ENCODE measurements around the gene ZNF41.
"Not testable (repeated sequence)": the region's sequence is repeated elsewhere in the genome, so short reads cannot be mapped to it uniquely, and the experiment has no call there.

ZNF41 gene

DNA sequence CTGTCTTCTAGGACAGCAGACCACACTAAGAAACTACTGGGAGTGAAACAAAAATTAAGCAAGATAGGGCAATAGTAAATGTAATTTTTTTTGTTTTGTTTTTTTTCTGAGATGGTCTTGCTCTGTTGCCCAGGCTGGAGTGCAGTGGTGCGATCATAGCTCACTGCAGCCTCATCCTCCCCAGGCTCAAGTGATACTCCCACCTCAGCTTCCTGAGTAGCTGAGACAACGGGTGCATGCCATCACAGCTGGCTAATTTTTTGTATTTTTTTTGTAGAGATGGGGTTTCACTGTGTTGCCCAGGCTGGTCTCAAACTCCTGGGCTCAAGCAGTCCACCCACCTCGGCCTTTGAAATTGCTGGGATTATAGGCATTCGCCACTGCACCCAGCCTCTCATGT is 9.1 kb upstream of the ZNF41 start:
- FAIRE-seq; DNase-seq (ENCODE audit: low spot score): not testable (repeated sequence)

DNA sequence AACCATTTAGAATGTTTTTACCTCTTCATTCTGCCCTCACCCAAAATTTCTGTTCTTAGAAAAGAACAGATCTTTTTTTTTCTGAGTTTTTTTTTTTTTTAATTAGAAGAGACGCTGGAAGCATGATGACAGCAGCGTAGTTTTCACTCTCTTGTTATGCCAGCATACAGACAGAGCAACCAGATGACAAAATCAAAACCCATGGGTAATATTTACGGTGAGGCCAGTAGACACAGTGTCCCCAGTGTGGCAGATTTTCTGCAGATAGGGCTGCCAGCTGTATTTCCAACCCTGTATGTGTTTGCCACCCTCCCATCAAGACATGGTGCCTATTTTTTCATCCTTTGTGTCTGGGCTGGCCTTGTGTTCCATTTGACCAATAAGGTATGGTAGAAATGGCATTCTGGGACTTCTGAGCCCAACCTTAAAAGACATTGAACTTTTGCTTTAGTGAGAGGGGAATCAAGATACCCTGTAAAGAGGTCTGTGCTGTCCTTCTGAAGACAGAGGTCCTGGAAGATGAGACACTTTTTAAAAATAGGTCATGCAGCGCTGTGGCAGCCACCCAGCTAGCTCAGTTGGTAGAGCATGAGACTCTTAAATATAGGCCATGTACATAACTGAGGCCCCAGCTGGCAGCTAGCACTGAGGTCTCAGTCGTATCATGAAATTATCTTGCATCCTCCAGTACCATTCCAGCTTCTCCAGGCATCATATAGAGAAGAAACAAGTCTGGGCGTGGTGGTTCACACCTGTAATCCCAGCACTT is 6.7 kb upstream of the ZNF41 start:
- DNase-seq (ENCODE audit: low spot score): no peak
- FAIRE-seq: no peak

DNA sequence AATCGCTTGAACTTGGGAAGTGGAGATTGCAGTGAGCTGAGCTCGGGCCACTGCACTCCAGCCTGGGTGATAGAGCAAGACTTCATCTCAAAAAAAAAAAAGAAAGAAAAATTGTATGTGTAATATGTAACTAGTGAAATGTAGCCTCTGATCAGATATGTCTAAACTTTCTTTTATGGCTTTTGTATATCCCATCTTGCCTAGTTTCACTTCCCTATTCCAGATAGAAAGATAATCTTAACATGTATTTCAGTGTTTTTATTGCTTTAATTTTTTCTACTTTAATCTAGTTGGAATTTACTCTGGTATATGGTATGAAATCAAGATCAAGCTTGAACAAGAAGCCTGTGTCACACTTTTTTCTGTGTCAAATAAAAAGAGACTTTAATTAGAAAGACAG is 1.9 kb upstream of the ZNF41 start:
- no peak for FAIRE-seq

DNA sequence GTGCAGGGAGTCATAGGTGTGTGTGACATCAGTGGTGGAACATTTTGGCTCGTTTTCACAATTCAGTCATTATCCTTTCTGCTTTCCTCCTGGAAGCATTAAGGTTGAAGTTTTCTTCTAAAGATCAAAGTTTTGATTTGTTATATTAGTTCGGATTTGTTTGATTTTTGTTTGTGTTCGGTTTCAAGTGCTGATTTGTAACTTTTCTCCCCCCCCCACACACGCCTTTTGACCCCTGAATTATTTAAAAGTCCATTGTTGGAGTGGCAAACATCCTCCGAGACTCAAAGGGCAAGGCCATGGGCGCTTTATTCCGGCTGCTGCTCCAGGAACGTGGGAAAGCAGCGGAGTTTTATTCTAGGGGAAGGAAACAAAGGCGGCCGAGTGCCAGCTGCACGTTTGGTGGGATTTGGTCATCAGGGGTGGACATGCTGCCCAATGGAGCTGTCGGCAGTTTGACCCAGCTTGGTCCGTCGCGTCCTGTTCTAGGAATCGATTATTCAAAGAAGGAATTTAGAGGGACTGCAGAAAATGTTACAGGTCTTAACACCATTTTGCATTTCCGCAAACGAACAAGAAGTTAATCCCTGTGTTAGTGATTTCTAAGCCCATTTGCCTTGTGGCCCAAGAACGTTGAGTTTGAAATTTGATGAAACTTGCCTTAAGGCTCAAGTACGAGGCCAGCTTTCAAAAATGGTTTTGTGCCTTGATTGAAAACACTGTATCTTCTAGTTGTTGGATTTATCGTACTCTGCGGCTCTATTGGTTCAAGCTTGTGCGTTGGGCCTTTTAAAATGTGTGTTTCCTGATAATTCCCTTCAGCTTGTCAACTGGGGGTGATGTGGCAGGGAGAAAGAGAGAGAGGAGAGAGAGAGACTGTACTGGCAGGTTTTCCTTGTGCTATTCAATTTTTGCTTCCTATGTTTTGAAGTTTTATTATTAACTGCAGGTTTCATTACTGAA is 565 bp upstream of the ZNF41 start:
- FAIRE-seq (peak; percentile 10), DNase-seq (ENCODE audit: low spot score) (no peak)

More for the DNA sequence above, 1.9 kb upstream of the ZNF41 start:
- DNase-seq (ENCODE audit: low spot score): no peak

DNA sequence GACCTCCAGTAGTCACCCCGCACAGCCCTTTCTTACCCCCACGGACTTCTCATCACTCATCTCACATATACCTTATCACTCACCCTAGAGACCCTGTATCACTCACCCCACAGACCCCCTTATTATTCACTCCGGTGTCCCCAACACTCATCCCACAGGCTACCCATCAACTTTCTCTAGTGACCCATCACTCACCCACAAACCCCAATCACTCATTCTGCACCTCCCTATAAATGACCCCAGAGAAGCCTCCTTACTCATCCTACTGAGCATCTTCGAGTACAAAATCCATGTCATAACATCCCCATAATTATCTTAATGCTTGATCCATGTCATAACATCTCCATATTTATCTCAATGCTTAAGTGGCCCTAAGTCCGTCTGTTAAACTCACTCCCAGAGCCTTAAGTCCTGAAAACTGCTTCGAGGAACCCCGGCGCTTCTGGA is 934 bp downstream of the ZNF41 start:
- no peak for DNase-seq (ENCODE audit: low spot score)
- FAIRE-seq: no peak

DNA sequence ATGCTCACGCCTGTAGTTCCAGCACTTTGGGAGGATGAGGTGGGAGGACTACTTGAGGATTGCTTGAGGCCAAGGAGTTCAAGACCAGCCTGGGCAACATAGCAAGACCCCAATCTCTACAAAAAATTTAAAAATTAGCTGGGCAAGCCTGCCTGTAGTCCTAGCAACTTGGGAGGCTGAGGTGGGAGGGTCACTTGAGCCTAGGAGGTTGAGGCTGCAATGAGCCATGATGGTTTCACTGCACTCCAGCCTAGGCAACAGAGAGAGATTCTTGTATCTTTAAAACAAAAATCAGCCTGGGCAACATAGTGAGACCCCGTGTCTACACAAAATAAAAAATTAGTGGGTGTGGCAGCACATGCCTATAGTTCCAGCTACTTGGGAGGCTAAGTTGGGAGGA is 1.9 kb downstream of the ZNF41 start:
- DNase-seq (ENCODE audit: low spot score): no peak
- FAIRE-seq: no peak

DNA sequence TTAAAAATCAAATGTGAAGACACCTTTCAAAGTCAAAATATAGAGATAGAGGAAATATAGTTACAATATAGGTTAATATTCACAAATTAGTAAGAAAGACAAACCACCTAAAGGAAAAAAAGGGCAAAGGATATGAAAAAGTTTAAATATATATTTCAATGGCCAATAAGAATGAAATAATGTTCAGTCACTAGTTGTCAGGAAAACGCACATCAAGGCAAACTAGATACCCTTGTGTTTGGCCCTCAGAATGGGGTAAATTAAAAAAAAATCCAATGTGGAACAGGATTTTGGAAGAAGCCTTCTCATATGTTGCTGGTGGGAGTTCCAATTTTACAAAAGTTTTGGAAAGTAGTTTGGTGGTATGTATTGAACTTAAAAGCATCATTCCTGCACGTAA is 2.4 kb downstream of the ZNF41 start:
- DNase-seq (ENCODE audit: low spot score) (no peak), FAIRE-seq (no peak)

DNA sequence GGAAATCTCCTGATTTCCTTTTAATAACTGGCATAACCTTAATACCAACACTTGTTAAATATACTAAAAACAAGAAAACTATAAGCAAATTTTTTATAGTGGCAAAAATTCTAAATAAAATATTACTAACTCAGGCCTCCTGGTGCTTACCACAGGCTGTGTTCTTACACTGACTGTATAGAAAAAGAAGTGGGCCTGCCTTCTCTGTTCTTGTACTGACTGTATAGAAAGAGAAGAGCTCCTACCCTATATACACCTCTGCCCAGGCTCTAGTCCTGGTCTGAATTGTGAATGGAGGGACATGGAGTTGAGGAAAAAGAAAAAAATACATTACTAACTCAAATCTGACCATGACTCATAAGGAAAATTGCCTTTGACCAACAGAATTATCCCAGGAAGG is 7.5 kb downstream of the ZNF41 start:
- FAIRE-seq (no peak), DNase-seq (ENCODE audit: low spot score) (no peak)

DNA sequence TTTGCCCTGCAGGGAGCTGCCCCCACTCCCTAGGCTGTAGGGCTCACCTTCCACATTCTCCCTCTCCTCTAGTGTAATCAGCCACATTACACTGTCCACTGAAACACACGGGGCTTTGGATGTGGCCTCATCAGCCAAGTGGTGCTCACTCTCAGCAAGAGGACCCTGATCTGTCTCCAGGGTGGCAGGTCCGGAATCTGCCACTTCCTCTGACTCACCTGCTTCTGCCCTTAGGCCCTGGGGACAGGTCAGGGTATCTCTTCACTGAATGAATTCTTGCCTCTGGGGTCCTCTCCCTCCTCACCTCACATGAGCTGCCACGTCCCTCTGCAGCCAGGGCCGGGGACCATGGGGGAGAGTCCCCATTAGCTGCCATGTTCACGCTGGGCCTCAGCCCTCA is 15.9 kb downstream of the ZNF41 start:
- DNase-seq (ENCODE audit: low spot score): no peak
- no peak for FAIRE-seq

DNA sequence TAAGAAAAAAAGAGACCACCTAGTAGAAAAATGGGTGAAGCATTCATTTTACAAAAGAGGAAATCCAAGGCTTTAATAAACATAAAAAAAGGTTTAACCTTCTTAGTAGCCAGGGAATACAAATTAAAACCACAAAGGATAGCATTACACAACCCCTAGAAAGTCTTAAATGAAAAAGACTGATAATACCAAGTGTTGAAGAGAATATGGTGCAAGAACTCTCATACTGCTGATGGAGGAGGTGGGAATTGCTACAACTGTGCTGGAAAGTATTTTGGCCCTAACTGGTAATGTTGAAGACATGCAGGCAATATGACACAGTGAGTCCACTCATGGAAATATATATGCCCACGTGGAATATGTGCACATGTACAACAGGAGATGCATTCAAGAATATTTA is 22.5 kb downstream of the ZNF41 start:
- FAIRE-seq (no peak), DNase-seq (ENCODE audit: low spot score) (no peak)

DNA sequence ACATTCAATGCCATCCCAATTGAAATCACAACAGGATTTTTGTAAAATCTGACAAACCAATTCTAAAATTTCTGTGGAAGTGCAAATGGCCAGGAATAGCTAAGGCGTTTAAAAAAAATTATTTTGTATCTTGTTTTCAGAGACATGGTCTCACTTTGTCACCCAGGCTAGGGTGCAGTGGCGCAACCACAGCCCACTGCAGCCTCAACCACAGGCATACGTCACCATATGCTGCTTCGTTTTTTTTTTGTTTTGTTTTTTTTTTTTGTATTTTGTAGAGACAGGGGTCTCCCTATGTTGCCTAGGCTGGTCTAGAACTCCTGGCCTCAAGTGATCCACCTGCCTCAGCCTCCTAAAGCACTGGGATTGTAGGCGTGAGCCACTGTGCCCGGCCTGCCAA is 24.5 kb downstream of the ZNF41 start:
- DNase-seq (ENCODE audit: low spot score): no peak
- FAIRE-seq: no peak

DNA sequence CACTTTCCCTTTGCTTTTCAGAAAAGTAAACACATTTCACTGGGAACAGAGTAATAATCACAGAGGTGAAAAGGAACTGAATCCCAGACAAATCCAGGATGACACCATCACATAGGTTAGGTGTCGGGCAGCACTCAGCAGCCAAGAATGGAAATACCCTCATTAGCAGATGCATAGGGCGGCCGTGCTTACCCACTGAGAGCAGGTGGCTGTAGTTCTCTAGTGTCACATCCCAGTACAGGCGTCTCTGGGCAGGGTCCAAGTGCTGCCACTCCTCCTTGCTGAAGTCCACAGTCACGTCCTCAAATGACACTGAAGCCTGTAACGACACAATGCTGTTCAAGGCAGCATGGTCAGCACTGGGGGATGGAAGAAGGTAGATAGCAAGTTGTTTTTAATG is 26.9 kb downstream of the ZNF41 start:
- DNase-seq (ENCODE audit: low spot score): no peak
- no peak for FAIRE-seq

DNA sequence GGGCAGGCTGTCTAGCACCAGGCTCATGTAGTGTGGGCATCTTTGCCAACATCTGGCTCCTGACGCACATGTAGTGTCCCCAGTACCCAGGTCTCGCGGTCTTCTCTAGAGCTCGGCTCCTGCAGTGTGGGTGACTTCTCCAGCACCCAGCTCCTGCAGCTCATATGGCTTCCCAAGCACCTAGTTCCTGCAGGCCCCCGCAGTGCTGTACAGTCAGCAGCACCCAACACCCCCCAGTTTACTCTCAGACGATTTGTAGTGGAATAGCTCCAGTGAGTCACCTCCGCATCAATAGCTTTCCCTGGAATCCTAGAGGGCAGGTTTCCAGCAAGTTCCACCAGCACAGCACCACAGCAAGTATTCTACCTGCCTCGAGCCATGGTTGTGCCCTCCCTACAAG is 30.9 kb downstream of the ZNF41 start:
- no peak for DNase-seq (ENCODE audit: low spot score)
- FAIRE-seq: no peak

DNA sequence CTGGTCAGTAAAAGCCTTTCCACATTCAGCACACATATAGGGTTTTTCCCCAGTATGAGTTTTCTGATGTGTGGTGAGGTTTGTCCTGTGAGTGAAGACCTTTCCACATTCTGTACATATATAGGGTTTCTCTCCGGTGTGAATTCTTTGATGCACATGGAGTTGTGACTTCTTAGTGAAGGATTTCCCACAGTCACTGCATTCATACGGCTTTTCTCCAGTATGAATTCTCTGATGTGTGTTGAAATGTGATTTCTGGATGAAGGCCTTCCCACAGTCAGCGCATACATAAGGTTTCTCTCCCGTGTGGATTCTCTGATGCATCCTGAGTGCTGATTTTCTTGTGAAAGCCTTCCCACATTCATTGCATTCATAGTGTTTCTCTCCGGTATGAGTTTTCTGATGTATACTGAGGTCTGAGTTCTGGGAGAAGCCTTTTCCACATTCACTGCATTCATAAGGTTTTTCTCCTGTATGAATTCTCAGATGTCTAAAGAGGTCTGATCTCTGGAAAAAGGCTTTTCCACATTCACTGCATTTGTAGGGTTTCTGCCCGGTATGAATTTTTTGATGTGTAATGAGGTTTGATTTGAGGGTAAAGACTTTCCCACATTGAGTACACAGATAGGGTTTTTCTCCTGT is 34.7 kb downstream of the ZNF41 start:
- FAIRE-seq: no peak
- DNase-seq (ENCODE audit: low spot score): no peak

DNA sequence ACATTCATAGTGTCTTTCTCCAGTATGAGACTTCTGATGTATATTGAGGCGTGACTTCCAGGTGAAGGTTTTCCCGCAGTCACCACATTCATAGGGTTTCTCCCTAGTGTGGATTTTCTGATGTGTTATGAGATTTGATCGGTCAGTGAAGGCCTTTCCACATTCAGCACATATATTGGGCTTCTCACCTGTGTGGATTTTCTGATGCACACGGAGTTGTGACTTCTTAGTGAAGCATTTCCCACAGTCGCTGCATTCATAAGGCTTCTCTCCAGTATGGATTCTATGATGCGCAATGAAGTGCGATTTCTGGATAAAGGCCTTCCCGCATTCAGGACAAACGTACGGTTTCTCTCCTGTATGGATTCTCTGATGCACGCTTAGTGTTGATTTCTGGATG is 35.4 kb downstream of the ZNF41 start:
- no peak for FAIRE-seq

DNA sequence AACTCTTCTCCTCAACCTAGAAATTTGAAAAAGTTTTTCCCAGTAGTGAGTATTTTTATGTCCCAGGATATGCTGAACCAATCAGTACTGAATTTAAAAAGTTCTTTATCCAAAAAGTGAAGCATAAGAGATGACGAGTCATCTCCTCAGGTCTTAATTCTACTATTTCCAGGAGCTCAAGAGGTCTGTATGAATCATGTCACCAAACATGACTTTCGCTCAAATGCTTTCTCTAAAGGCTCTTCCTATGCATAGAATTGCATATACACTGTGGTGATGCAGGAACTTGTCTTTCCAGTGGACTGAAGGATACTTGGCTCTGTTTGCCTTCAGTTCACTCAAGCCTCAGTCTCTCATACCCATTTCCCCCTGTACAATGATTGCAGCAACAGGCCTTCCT is 36.1 kb downstream of the ZNF41 start:
- FAIRE-seq: no peak
- no peak for DNase-seq (ENCODE audit: low spot score)

More for the DNA sequence above, 35.4 kb downstream of the ZNF41 start:
- DNase-seq (ENCODE audit: low spot score): no peak

DNA sequence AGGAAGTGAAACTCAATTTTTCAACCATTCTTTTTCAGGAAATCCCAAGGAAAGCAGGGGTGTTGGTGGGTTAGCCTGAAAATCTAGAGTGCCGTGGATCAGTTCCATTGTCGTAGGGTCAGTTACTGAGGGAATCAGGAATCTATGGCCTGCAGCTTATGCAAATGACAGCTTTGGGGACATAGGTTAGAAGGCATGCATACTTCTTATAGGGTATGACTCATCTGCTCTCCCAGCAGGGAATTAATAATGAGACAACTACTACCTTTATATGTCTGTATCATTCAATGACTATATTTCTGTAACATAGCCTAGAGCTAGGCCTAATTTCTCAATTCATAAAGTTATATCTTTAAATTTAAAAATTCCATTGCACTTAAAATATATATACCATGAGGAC is 36.6 kb downstream of the ZNF41 start:
- no peak for FAIRE-seq
- DNase-seq (ENCODE audit: low spot score): no peak

DNA sequence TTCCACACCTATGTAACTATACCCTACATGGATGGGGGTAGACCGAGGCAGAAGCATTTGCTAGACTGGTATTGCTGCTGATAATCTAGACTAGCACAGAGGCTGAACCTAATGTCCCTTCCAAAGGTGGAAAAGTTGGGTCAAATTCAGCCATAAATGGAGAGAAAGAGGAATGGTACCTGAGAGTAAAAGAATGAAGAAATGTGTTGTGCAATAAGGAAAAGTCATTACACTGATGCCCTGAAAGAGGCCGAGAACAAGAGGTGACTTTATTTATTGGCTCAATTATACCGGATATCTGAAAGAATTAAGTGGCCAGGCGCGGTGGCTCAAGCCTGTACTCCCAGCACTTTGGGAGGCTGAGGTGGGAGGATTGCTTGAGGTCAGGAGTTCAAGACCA is 52.1 kb downstream of the ZNF41 start:
- DNase-seq (ENCODE audit: low spot score) (no peak), FAIRE-seq (no peak)

DNA sequence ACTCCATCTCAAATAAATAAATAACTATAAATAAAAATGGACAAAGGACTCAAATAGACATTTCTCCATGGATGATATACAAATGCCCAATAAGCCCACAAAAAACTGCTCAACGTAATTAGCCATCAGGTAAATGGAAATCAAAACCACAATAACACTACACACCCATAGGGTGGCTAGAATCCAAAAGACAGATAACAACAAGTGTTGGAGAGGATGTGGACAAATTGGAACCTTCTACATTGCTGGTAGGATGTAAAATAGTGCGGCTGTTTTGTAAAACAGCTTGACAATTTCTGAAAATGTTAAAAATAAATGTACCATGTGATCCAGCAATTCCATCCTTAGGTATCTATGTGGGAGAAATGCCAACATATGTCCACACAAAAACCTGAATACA is 60.6 kb downstream of the ZNF41 start:
- FAIRE-seq (no peak), DNase-seq (ENCODE audit: low spot score) (no peak)

DNA sequence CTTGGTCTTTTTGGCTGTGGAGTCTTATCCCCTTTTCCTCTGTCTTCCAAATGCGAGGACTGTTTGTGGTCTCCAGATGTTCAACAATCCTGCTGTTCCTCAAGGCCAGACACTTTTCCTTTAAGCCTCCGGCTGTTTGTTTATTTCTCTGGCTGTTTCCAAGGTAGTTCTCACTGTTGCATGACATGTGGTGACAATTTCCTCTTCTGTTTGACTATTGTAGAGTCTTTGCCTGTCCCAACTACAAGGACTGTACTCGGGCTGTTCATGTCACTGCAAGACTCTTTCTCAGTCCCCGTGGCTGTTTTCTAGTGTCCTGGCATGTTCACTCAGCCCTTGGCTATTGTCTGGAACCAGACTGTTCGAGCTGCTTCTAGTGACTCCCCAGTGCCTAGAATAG is 62.1 kb downstream of the ZNF41 start:
- DNase-seq (ENCODE audit: low spot score): no peak
- no peak for FAIRE-seq

DNA sequence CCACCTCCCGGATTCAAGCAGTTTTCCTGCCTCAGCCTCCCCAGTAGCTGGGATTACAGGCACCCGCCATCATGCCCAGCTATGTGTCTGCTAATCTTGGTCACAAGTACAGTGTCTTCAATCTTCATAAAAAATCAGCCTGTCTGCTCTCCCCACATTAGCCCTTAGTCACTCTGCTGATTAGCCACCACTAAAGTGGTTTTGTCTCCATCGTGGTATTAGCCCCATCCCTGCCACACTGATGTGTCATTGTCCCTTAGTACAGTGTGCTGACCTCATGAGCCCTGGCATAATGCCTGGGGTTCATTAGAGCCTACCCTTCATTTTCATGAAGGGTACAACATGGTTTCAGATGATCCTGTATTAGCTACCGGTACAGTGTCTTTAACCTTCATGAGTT is 62.8 kb downstream of the ZNF41 start:
- DNase-seq (ENCODE audit: low spot score): no peak
- FAIRE-seq: no peak

DNA sequence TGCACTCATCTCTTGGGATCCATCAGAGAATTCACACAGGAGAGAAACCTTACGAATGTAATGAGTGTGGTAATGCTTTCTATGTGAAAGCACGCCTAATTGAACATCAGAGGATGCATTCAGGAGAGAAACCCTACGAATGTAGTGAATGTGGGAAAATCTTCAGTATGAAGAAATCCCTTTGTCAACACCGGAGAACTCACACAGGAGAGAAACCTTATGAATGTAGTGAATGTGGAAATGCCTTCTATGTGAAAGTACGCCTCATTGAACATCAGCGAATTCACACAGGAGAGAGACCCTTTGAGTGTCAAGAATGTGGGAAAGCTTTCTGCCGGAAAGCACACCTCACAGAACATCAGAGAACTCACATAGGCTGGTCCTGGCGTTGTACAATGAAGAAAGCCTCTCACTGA is 69.8 kb downstream of the ZNF41 start:
- DNase-seq (ENCODE audit: low spot score) (no peak), FAIRE-seq (no peak)
